ENCODE results near the gene UBA1.

GRCh38 chrX:47198687-47199080 lies 5.1 kb downstream of the UBA1 start:
- TF ChIP-seq POLR2AphosphoS5 (IDR thresholded peaks at IDR 0.05; ENCODE audit: borderline replicate concordance, low read depth, low read length) (no peak), EZH2 (IDR thresholded peaks at IDR 0.05) (no peak)

All from SK-N-MC (cell line).